SKM-1 treated with dmso at 0.1 percent for 144 hours (cell line): Measurements from ENCODE around the gene SRMS.
"Not testable (repeated sequence)": the region's sequence is repeated elsewhere in the genome, so short reads cannot be mapped to it uniquely, and the experiment has no call there.

Experiments
- DNase-seq: peaks from one replicate; lab custom pipeline; 2025; ENCODE audit not compliant: unreplicated experiment; lab: John Stamatoyannopoulos, UW

SRMS gene

DNA sequence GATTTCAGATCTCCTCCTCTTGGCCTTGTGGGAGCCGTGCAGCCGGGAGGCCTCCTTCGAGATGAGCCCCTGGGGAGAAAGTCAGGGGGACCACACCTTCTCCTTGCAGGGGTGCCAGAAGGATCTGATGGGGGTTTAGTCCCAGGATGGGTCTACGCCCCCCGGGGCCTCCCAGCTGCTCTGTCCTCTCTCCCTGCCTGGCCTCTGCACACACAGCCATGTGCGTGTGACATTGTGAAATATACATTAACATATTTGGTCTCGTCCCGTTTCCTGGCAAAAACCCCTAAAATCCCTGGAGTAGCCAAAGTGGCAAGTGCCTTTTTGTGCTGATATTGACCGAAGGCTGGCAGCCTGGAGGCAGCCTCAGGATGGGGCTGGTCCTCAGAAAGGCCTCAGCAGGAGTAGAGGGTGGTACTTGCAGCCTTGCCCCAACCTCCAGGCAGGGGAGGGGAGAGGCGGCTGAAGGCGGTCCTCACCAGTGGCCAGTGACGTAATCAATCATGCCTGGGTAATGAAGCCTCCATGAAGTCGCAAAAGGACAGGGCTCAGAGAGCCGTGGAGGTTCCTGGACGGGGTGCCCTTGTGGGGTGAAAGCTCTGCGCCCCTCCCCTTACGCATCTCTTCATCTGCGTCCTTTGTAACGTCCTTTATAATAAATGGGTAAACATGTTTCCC lies 31.6 kb upstream of the SRMS start:
- DNase-seq, result no peak

DNA sequence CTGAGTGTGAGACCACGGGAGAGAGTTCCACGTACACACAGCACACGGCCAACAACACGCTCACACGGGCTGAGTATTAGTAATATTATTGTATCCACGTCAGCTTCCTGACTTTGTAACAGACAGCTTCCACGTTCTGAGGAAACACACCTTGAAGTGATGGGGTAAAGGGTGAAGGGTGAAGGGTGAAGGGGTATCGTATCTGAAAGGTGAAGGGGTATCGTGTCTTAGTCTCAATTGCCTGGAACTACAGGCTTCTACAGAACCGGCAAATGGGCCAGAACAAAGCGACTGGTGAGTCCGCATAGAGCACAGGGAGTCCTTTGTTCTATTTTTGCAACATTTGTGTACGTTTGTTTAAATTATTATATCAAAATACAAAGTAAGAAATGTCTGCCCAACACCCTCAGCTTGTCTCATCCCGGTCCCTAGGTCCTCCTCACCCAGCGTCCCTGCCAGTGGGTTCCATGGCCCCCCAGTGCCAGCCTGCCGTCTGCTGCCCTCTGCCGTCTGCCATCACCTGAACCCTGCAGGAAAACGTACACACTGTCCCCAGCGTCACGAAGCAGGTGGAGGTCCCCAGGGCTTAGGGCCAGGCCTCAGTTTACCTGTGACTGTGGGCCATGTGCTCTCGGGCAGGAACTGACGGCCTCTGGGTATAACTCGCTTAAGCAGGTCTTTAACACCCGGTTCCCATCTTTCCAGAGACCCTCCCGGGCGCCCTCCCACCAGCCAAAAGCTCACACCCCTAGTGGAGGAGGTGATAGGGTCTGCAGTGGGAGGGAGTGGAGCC lies 30.9 kb upstream of the SRMS start:
- no peak for DNase-seq

GRCh38 chr20:63577317-63577894 lies 29.9 kb upstream of the SRMS start:
- no peak for DNase-seq

DNA sequence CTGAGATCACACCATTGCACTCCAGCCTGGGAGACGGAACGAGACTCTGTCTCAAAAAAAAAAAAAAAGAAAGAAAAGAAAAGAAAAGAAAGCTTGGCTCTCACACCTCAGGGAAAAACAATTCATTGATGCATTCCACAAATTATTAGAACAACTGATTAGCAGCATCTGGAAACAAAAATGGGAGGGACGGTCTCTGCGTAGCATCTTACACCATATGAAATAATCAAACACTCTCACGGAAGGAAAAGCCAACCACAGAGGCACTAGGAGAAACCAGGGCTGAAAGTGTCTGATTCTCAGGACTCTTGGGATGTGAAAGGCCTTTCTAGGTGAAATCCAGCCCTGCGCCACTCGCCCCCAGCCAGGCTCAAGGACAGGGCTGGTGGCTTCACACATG lies 28.8 kb upstream of the SRMS start:
- DNase-seq, result no peak

DNA sequence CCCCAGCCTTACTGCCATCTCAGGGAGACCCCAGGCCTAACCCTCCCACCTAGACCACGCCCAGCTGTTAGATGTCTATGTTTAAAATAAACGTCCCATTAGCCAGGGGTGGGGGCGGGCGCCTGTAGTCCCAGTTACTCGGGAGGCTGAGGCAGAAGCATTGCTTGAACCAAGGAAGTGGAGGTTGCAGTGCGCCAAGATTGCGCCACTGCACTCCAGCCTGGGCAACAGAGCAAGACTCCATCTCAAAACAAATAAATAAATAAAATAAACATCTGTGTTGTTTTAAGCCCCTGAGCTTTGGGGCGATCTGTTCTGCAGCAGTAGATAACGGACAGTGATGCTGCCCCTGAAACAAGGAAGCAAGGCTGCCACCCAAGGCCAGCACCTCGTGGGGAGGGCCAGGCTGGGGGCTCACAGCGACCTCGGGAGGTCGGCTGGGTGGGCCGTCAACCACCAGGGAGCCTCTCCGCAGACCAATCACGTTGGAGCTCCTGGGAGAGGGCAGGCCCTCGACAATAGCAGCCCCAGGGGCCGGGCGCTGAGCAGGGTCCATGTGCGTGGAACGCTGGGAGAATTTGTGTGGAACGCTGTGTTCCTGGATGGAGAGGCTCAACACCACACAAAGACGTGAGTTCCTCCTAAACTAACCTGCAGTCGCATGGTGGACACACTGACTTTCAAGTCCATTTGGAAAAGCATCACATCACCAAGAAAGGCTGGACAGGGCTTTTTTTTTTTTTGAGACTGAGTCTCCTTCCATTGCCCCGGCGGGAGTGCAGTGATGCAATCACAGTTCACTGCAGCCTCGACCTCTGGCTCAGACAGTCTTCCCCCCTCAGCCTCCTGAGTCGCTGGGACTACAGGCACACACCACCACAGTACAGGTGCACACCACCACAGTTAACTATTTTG lies 27.5 kb upstream of the SRMS start:
- no peak for DNase-seq

DNA sequence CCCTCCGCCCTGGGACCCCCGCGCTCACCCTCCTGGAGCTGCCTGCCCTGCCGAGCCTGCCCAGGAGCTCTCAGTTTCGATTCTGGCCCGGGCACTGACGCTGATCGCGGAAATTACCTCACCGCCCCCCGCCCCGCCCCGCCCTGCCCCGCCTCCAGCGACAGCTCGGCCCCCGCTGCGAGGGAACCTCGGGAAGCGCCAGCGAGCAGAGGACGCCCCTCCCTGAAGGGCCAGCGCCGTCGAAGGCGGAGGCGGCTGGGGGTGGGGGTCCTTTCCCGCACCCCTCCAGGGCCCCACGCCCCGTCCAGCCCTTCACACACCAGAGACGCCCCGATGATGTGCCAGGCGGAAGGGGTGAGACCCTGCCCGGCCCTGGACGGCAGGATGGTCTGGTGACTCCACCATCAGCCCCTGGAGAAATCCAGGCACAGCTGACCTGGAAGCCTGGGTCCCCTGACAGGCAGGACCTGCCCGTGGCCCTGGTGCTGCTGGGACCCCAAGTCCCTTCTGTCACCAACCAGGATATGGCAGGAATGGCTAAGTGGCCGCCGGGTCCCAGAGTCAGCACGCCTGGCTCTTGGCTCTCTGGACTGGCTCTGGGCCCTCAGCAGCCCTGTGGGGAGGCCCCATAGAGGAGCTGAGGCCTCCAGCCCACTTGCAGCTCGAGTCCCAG lies 26.7 kb upstream of the SRMS start, which contains the start of gene HELZ2:
TSS of gene HELZ2 (minus strand) at position 84 of the 673 bp plus-strand sequence. CDS start 1,854 bp downstream, outside the sequence.
- peak; percentile 18 for DNase-seq

DNA sequence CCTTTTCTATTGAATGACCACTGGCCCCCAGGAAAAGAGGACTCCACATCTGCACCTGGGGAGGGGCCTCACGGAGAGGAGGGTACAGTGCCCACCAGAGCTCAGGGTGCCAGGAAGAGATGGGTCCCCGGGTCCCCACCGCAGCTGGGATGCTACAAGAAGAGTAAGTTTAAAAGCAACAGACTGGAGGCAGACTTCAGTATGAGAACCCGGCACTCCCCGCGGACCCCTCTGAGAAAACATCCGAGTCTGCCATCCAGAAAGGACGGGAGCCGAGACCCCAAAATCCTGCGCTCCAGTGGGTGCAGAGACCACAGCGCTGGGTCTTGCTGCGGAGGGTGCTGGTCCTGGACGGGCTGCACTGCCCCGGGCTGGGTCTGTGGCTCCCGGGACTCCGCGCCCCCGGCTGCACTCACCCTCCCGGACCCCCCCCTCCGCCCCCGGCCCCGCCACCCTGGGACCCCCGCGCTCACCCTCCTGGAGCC lies 26.1 kb upstream of the SRMS start:
- no peak for DNase-seq

- no peak for DNase-seq
Observed at GRCh38 chr20:63572788-63573646, 25.5 kb upstream of the SRMS start.

GRCh38 chr20:63572071-63572787 lies 24.7 kb upstream of the SRMS start:
- DNase-seq, result no peak

DNA sequence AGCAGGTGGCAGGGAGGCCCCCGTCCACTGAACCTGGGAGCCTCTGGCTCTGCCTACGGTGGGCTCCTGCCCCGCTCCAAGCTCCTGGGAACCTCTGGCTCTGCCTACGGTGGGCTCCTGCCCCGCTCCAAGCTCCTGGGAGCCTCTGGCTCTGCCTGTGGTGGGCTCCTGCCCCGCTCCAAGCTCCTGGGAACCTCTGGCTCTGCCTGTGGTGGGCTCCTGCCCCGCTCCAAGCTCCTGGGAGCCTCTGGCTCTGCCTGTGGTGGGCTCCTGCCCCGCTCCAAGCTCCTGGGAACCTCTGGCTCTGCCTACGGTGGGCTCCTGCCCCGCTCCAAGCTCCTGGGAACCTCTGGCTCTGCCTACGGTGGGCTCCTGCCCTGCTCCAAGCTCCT lies 23.5 kb upstream of the SRMS start:
- not testable (repeated sequence) for DNase-seq

DNA sequence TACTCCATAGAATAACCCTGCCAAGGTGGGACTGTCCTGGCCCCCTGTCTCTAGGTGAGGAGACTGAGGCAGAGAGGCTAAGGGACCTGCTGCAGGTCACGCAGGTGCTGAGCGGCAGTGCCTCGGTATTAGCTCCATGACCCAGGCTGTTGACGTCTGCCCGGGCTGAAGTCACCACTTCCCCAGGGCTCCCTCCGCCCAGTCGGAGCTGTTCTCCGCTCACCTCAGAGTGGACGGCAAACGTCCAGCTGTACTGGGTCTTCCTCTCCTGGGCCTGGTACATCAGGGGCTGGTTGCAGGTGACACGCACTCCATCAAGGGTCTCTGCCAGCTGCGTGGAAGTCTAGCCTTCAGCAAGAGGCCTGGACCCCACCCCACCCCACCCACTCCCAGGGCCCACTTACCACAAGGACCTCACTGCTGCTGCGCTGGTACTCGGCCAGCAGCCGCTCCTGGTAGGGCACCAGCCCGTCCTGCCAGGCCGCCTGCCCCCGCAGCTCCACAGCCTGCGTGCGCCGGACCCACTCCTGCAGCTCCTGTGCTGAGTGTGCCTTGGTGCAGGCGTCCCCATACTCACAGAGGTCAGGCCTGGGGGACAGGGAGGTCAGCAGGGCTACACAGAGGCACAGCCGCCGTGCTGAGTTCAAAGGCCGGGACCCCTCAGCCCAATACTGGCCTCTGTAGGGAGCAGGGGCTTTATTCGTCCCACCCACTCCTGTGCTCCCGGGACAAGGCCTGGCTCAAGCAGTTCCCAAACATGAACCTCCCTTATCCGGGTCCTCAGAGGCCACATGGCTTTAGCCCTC lies 22.9 kb upstream of the SRMS start:
- no peak for DNase-seq

- DNase-seq, result no peak
Observed at GRCh38 chr20:63568986-63569949, 21.7 kb upstream of the SRMS start.

- no peak for DNase-seq
Observed at GRCh38 chr20:63568170-63568981, 20.8 kb upstream of the SRMS start.

- DNase-seq, result peak; percentile 76
Observed at GRCh38 chr20:63567386-63568169, 20.0 kb upstream of the SRMS start.

DNA sequence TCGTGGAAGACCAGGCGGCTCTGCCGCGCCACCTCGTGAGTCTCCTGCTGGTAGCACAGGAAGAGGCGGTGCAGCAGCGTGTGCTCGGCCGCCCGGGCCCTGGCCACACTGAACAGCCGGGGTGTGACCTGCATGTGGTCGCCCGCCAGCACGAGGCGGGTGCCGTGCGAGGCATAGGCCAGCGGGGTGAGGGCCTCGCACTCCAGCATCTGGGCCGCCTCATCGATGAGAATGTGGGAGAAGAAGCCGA lies 19.5 kb upstream of the SRMS start:
- no peak for DNase-seq
